ENCODE measurements around the gene ITPR3. TPM values are rescaled to one million over a fixed set of nuclear protein-coding genes. Genes with fewer than 3 reads are reported as not detected.
A peak's percentile ranks its signal among the peaks of the same experiment; 100 is the strongest.

ITPR3 gene
- total and polyA plus RNA-seq, 2 of the 13 experiments (the other 11 are each of a cell fraction or from before 2014, with no cell fraction given), result 3.8 to 21.4 TPM

- TF ChIP-seq ZFP37 (CRISPR knock-in tag; IDR thresholded peaks at IDR 0.05; ENCODE audit: borderline replicate concordance), result no peak
- peak; percentile 10; the same call in 1 of the 2 replicates for TF ChIP-seq ZNF292 (CRISPR knock-in tag; IDR thresholded peaks at IDR 0.05; ENCODE audit: borderline replicate concordance, low read depth)
- peak; percentile 63; the same call in 1 of the 2 replicates for TF ChIP-seq ZNF761 (CRISPR knock-in tag; conservative IDR thresholded peaks at IDR 0.05)
- TF ChIP-seq ZKSCAN1 (IDR thresholded peaks at IDR 0.05; ENCODE audit: low read length), result no peak
- TF ChIP-seq FOXO1 (CRISPR knock-in tag; IDR thresholded peaks at IDR 0.05), result no peak
- TF ChIP-seq MZF1 (CRISPR knock-in tag; IDR thresholded peaks at IDR 0.05; ENCODE audit: borderline replicate concordance), result no peak
- peak; percentile 78 for TF ChIP-seq MYPOP (CRISPR knock-in tag; IDR thresholded peaks at IDR 0.05)
- TF ChIP-seq FOXP1 (IDR thresholded peaks at IDR 0.05), result no peak
- TF ChIP-seq FOXP1 (CRISPR knock-in tag; IDR thresholded peaks at IDR 0.05), result no peak; the same call in 1 of the 2 replicates
- no peak for TF ChIP-seq EED (CRISPR knock-in tag; IDR thresholded peaks at IDR 0.05)
- no peak for TF ChIP-seq ATRX (CRISPR knock-in tag; IDR thresholded peaks at IDR 0.05; ENCODE audit: borderline replicate concordance)
- TF ChIP-seq ZBTB40 (IDR thresholded peaks at IDR 0.05), result no peak
- no peak for TF ChIP-seq ZBTB40 (CRISPR knock-in tag; IDR thresholded peaks at IDR 0.05)
- no peak for TF ChIP-seq ZNF354B (CRISPR knock-in tag; IDR thresholded peaks at IDR 0.05)
- no peak for TF ChIP-seq MBNL3 (CRISPR knock-in tag; conservative IDR thresholded peaks at IDR 0.05)
- no peak for TF ChIP-seq MED8 (CRISPR knock-in tag; IDR thresholded peaks at IDR 0.05; ENCODE audit: insufficient replicate concordance)
- TF ChIP-seq ZC3H13 (CRISPR knock-in tag; IDR thresholded peaks at IDR 0.05), result no peak
- TF ChIP-seq FLYWCH1 (CRISPR knock-in tag; IDR thresholded peaks at IDR 0.05), result no peak
- TF ChIP-seq KLF6 (CRISPR knock-in tag; IDR thresholded peaks at IDR 0.05), result 0 out of 2 replicates have a peak, but pooled peaks have one; percentile 49
- no peak for TF ChIP-seq ZNF781 (CRISPR knock-in tag; IDR thresholded peaks at IDR 0.05; ENCODE audit: borderline replicate concordance, not compliant biosample characterization)
- TF ChIP-seq SIN3B (IDR thresholded peaks at IDR 0.05; ENCODE audit: low read length), result no peak
- TF ChIP-seq DRAP1 (CRISPR knock-in tag; IDR thresholded peaks at IDR 0.05), result no peak
These were observed 7.9 kb upstream of the ITPR3 start (continued) for GRCh38 chr6:33613146-33613794.

Measured in HepG2 (cell line).